Caco-2 (cell line): ENCODE measurements around the gene STXBP1. TPM values are rescaled to one million over a fixed set of nuclear protein-coding genes. Genes with fewer than 3 reads are reported as not detected.

ENCODE experiments used
- BruUV-seq: library from RNA; stranded (reverse); fragments of 400-500 nt; replicated peaks from 2 replicates; lab custom pipeline; 2021; lab: Mats Ljungman, UMichigan
- CTCF ChIA-PET: fragments of 300-600 bp; sonication (Branson Sonifier 250); formaldehyde crosslinking; loops from one replicate; lab custom pipeline; 2022; ENCODE audit warnings: antibody characterized with exemption; lab: Charles Lee
- POLR2A ChIA-PET: fragments of 300-600 bp; sonication (Branson Sonifier 250); formaldehyde crosslinking; loops from one replicate; lab custom pipeline; 2022; ENCODE audit warnings: antibody characterized with exemption; lab: Charles Lee
- DNase-seq, 2 experiments: peaks; one replicate each; pipeline versions ENCODE4 v3.0.0 to v3.0.0-alpha.2; 2020 to 2022
- H3K27me3 ChIP-seq: replicated peaks from 2 replicates; pipeline ENCODE4 v1.6.0; 2011; ENCODE audit warnings: low read length; ENCODE audit not compliant: control insufficient read depth, insufficient read depth
- H3K36me3 ChIP-seq: 2 replicates; pipeline ENCODE4 v1.5.1; 2011; ENCODE audit warnings: low read length; ENCODE audit not compliant: control insufficient read depth, insufficient read depth
- H3K4me1 ChIP-seq: fragments of 250-450 bp; sonication (Bioruptor Pico); 2 replicates; pipeline ENCODE4 v1.5.1; 2020; ENCODE audit warnings: mild to moderate bottlenecking
- H3K4me3 ChIP-seq: 2 replicates; pipeline ENCODE4 v1.5.1; 2011; ENCODE audit warnings: low read depth, mild to moderate bottlenecking, control low read depth, low read length
- H3K9me3 ChIP-seq: fragments of 250-450 bp; sonication (Bioruptor Pico); 2 replicates; pipeline ENCODE4 v1.5.1; 2020; ENCODE audit warnings: mild to moderate bottlenecking, moderate library complexity
- H3K27ac Mint-ChIP-seq: one replicate; pipeline ENCODE4 v1.8.0; 2022; ENCODE audit warnings: mixed read lengths; ENCODE audit not compliant: unreplicated experiment
- H3K27me3 Mint-ChIP-seq: one replicate; pipeline ENCODE4 v1.8.0; 2022; ENCODE audit warnings: mixed read lengths; ENCODE audit not compliant: insufficient read depth, unreplicated experiment
- H3K36me3 Mint-ChIP-seq: one replicate; pipeline ENCODE4 v1.8.0; 2022; ENCODE audit warnings: mild to moderate bottlenecking, mixed read lengths; ENCODE audit not compliant: insufficient read depth, unreplicated experiment
- H3K4me1 Mint-ChIP-seq: one replicate; pipeline ENCODE4 v1.8.0; 2022; ENCODE audit warnings: low read depth, mixed read lengths; ENCODE audit not compliant: unreplicated experiment
- H3K4me3 Mint-ChIP-seq: one replicate; pipeline ENCODE4 v1.8.0; 2022; ENCODE audit warnings: mild to moderate bottlenecking, moderate library complexity, mixed read lengths; ENCODE audit not compliant: unreplicated experiment
- H3K9me3 Mint-ChIP-seq: one replicate; pipeline ENCODE4 v1.8.0; 2022; ENCODE audit warnings: mixed read lengths; ENCODE audit not compliant: unreplicated experiment
- intact Hi-C: fragments of 100-400 bp; cut with micrococcal nuclease; formaldehyde crosslinking; loops from one replicate; pipeline ENCODE4 v1.10.0; 2022; ENCODE audit not compliant: unreplicated experiment
- total RNA-seq: library from RNA; stranded (reverse); gene quantifications from 2 replicates; pipeline ENCODE4 v1.2.3, GENCODE V29; 2022
- TF ChIP-seq, protein P1 (sequence below), 2 experiments: fragments of 200-600 bp in 1 of 2; IDR thresholded peaks; 1 replicate in 1 of 2; 2 replicates in 1 of 2; pipeline versions ENCODE4 v1.5.1 to v1.8.0; 2011 to 2022; ENCODE audit warnings: antibody characterized with exemption in 1 of 2, control low read depth in 1 of 2, inconsistent platforms in 1 of 2, low read depth in 1 of 2, low read length in 1 of 2, mild to moderate bottlenecking in 1 of 2, moderate library complexity in 1 of 2; ENCODE audit not compliant: insufficient read depth in 1 of 2, severe bottlenecking in 1 of 2, unreplicated experiment in 1 of 2

The STXBP1 gene
- total RNA-seq, 1 experiment from 2014 or later: 5.5 TPM

DNA sequence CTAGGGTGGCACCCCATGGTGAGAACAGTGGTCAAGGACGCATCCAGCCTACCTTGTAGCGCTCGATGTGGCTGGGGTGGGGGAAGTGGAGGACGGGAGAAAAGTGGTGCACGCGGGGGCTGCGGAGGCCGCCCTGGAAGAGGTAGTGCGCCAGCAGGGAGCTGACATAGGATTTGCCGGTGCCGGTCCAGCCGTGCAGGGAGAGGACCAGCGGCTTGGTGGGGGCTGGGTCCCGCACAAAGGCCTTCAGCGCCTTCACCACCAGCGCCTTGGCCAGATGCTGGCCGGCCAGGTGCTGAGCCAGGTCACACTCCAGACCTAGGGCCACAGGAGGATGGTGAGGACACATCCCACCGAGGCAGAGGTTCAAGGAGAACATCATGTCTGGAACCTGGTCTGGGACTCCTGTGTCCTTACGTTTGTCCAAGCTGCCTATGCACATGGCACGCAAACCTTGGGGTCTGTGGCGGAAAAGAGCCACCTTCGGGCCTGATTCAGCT is 122.2 kb downstream of the STXBP1 start:
- BruUV-seq: no TSS peak
- peak overlapping the region; percentile 69 for H3K4me3 ChIP-seq
- H3K9me3 ChIP-seq: no peaks in the 10 kb centered on the region
- H3K27me3 ChIP-seq: no peaks in the 10 kb centered on the region; the same call in 1 of the 2 replicates
- Mint-ChIP-seq H3K4me3 (peak overlapping the region; percentile 68), H3K4me1 (no peaks in the 10 kb centered on the region), H3K36me3 (peaks cover 7% of the 10 kb centered on the region), H3K27ac (no peak overlapping the region), H3K27me3 (peaks cover 10% of the 10 kb centered on the region), H3K9me3 (no peaks in the 10 kb centered on the region)
- TF ChIP-seq, protein P1, sequence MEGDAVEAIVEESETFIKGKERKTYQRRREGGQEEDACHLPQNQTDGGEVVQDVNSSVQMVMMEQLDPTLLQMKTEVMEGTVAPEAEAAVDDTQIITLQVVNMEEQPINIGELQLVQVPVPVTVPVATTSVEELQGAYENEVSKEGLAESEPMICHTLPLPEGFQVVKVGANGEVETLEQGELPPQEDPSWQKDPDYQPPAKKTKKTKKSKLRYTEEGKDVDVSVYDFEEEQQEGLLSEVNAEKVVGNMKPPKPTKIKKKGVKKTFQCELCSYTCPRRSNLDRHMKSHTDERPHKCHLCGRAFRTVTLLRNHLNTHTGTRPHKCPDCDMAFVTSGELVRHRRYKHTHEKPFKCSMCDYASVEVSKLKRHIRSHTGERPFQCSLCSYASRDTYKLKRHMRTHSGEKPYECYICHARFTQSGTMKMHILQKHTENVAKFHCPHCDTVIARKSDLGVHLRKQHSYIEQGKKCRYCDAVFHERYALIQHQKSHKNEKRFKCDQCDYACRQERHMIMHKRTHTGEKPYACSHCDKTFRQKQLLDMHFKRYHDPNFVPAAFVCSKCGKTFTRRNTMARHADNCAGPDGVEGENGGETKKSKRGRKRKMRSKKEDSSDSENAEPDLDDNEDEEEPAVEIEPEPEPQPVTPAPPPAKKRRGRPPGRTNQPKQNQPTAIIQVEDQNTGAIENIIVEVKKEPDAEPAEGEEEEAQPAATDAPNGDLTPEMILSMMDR (IDR thresholded peaks at IDR 0.05; ENCODE audit: insufficient read depth in 1 of 2, low read depth in 1 of 2, low read length in 1 of 2, severe bottlenecking in 1 of 2, unreplicated experiment in 1 of 2): no peak
- ChIA-PET POLR2A (interaction anchor here (0.6 to 1.5 kb wide), 7 partner anchors 37 to 189 kb away, joined by 3 to 13 read pairs (median 6); partner anchors contain the start of genes CDK9 and ST6GALNAC4), CTCF (interaction anchor here (0.6 to 2.1 kb wide), 31 partner anchors 10 to 245 kb away, joined by 3 to 37 read pairs (median 7); partner anchors contain the start of genes CDK9, FPGS, PTRH1 and ST6GALNAC4)
- DNase-seq: no peak
- H3K36me3 ChIP-seq: no peaks in the 10 kb centered on the region
- no peaks in the 10 kb centered on the region for H3K4me1 ChIP-seq
- intact Hi-C loops: loop anchor here (1.0 to 2.0 kb wide), 2 partner anchors 144 to 229 kb away; no protein-coding TSS in a partner anchor

DNA sequence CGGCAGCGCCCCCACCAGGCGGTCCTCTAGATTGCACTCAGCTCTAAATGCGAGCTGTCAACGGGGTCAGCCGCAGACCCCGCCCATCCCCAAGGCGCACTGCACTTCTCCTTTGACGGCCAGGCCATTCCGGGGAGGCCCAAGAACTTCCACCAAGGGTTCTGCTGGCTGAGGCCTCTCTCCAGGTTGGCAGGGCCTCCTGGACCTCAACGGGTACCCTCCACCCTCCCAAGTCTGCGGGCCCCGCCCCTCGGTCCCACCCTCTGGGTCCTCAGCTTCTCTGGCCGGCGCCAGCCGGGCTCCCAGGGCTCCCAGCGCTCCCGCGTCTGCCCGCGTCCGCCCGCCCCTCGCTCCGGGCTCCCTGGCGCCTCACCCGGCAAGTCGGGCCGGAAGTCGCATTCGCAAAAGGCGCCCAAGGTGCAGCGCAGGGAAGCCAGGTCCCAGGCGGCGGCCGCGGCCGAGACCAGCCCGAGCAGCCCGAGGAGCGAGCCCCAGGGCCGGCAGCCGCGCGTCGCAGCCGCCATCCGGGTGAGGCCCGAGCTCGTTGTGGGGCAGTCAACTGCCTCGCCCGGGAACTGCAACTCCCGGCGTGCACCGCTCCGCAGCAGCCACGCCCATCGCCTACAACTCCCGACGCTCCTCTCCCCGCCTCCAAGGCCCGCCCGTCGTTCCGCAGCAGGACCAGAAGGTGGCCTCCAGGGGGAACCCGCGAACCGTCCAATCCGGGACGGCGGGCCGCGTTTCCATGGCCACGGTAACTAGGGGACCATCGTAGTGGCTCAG is 122.9 kb downstream of the STXBP1 start, which contains the start of gene TOR2A:
Gene TOR2A, minus strand, starts transcription at position 548 of the 783 bp plus-strand sequence. Its CDS starts 24 bp downstream, at position 524.
- no TSS peak for BruUV-seq
- Histone ChIP-seq H3K4me1 (no peaks in the 10 kb centered on the region), H3K4me3 (peak within 1 kb of the TSS; percentile 69), H3K36me3 (no peaks in the 10 kb centered on the region), H3K27me3 (no peaks in the 10 kb centered on the region; the same call in 1 of the 2 replicates), H3K9me3 (no peaks in the 10 kb centered on the region)
- Mint-ChIP-seq H3K4me1 (no peaks in the 10 kb centered on the region), H3K27ac (no peak within 1 kb of the TSS), H3K36me3 (peaks cover 7% of the 10 kb centered on the region), H3K9me3 (no peaks in the 10 kb centered on the region), H3K4me3 (peak within 1 kb of the TSS; percentile 68), H3K27me3 (peaks cover 10% of the 10 kb centered on the region)
- intact Hi-C loops: loop anchor here (1.0 to 5.0 kb wide), 5 partner anchors 50 to 230 kb away; partner anchors contain the start of gene ST6GALNAC4
- POLR2A ChIA-PET: interaction anchor here (0.6 to 1.5 kb wide), 8 partner anchors 36 to 188 kb away, joined by 3 to 13 read pairs (median 5); partner anchors contain the start of genes CDK9 and ST6GALNAC4
- TF ChIP-seq, protein P1 (IDR thresholded peaks at IDR 0.05; ENCODE audit: insufficient read depth in 1 of 2, low read depth in 1 of 2, low read length in 1 of 2, severe bottlenecking in 1 of 2, unreplicated experiment in 1 of 2): peak; percentile 92
- CTCF ChIA-PET: interaction anchor here (0.5 to 2.1 kb wide), 48 partner anchors 10 to 510 kb away, joined by 3 to 37 read pairs (median 4); partner anchors contain the start of genes CDK9, FPGS, PTRH1 and ST6GALNAC4
- peak; percentile 96 to 98 for DNase-seq
